H9 (cell line): Measurements from ENCODE around the gene ARHGEF6. TPM values are rescaled to one million over a fixed set of nuclear protein-coding genes. Genes with fewer than 3 reads are reported as not detected.

Experiments
- DNase-seq: peaks from one replicate; pipeline ENCODE4 v3.0.0-alpha.2; 2017
- H2AFZ ChIP-seq: one replicate; pipeline ENCODE4 v1.6.1; 2013; ENCODE audit warnings: mild to moderate bottlenecking, low read length, control low read depth, moderate library complexity
- H2AK5ac ChIP-seq: 2 replicates; pipeline ENCODE4 v1.6.1; 2013; ENCODE audit warnings: low read length, control low read depth, mixed read lengths; ENCODE audit not compliant: insufficient read length
- H2BK120ac ChIP-seq: one replicate; pipeline ENCODE4 v1.6.1; 2013; ENCODE audit warnings: low read depth, mild to moderate bottlenecking, low read length, control low read depth, inconsistent platforms; ENCODE audit not compliant: poor library complexity, severe bottlenecking
- H2BK12ac ChIP-seq: 2 replicates; pipeline ENCODE4 v1.6.1; 2013; ENCODE audit warnings: low read length, control low read depth, mixed read lengths, low read depth; ENCODE audit not compliant: insufficient read length
- H2BK15ac ChIP-seq: 2 replicates; pipeline ENCODE4 v1.6.1; 2013; ENCODE audit warnings: low read depth, low read length, control low read depth
- H2BK20ac ChIP-seq: one replicate; pipeline ENCODE4 v1.6.1; 2013; ENCODE audit warnings: low read depth, mild to moderate bottlenecking, low read length, control low read depth, inconsistent platforms; ENCODE audit not compliant: poor library complexity, severe bottlenecking
- H2BK5ac ChIP-seq: 2 replicates; pipeline ENCODE4 v1.6.1; 2013; ENCODE audit warnings: low read length, control low read depth, mixed read lengths; ENCODE audit not compliant: insufficient read length
- H3K14ac ChIP-seq: 2 replicates; pipeline ENCODE4 v1.6.1; 2013; ENCODE audit warnings: low read length, control low read depth; ENCODE audit not compliant: insufficient read depth
- H3K18ac ChIP-seq: 2 replicates; pipeline ENCODE4 v1.6.1; 2013; ENCODE audit warnings: low read depth, mild to moderate bottlenecking, mixed read lengths, low read length, control low read depth; ENCODE audit not compliant: insufficient read length
- H3K23ac ChIP-seq: 2 replicates; pipeline ENCODE4 v1.6.1; 2013; ENCODE audit warnings: low read length, control low read depth, mixed read lengths, low read depth; ENCODE audit not compliant: insufficient read length
- H3K23me2 ChIP-seq: 2 replicates; pipeline ENCODE4 v1.6.1; 2013; ENCODE audit warnings: low read depth, mild to moderate bottlenecking, mixed read lengths, low read length, control low read depth; ENCODE audit not compliant: insufficient read length, poor library complexity, severe bottlenecking
- H3K27ac ChIP-seq: 2 replicates; pipeline ENCODE4 v1.5.1; 2013; ENCODE audit warnings: low read length, control low read depth, mixed read lengths, low read depth; ENCODE audit not compliant: insufficient read length
- H3K27me3 ChIP-seq: 2 replicates; pipeline ENCODE4 v1.6.1; 2013; ENCODE audit warnings: low read length, control low read depth, inconsistent platforms; ENCODE audit not compliant: insufficient read depth
- H3K4ac ChIP-seq: 2 replicates; pipeline ENCODE4 v1.6.1; 2013; ENCODE audit warnings: low read depth, mild to moderate bottlenecking, control low read depth, inconsistent platforms, low read length, moderate library complexity
- H3K4me1 ChIP-seq: 2 replicates; pipeline ENCODE4 v1.6.1; 2013; ENCODE audit warnings: low read length, control low read depth, inconsistent platforms; ENCODE audit not compliant: insufficient read depth
- H3K4me2 ChIP-seq: 2 replicates; pipeline ENCODE4 v1.6.1; 2013; ENCODE audit warnings: low read length, control low read depth, mixed read lengths; ENCODE audit not compliant: insufficient read length, insufficient read depth
- H3K56ac ChIP-seq: 2 replicates; pipeline ENCODE4 v1.6.1; 2013; ENCODE audit warnings: low read depth, mild to moderate bottlenecking, mixed read lengths, low read length, control low read depth; ENCODE audit not compliant: insufficient read length
- H3K79me1 ChIP-seq: 2 replicates; pipeline ENCODE4 v1.6.1; 2013; ENCODE audit warnings: low read depth, mild to moderate bottlenecking, moderate library complexity, low read length, control low read depth, inconsistent platforms; ENCODE audit not compliant: insufficient read depth, poor library complexity, severe bottlenecking
- H3K79me2 ChIP-seq: 2 replicates; pipeline ENCODE4 v1.6.1; 2013; ENCODE audit warnings: low read length, control low read depth, inconsistent platforms; ENCODE audit not compliant: insufficient read depth
- H3K9ac ChIP-seq: 2 replicates; pipeline ENCODE4 v1.6.1; 2013; ENCODE audit warnings: low read length, control low read depth, mixed read lengths; ENCODE audit not compliant: insufficient read length; ENCODE audit errors: extremely low read depth
- H3K9me3 ChIP-seq: one replicate; pipeline ENCODE4 v1.6.1; 2013; ENCODE audit warnings: low read depth, low read length, inconsistent platforms; ENCODE audit not compliant: control insufficient read depth
- H3T11ph ChIP-seq: one replicate; pipeline ENCODE4 v1.6.1; 2013; ENCODE audit warnings: mild to moderate bottlenecking, low read length, control low read depth, inconsistent platforms
- H4K20me1 ChIP-seq: one replicate; pipeline ENCODE4 v1.6.1; 2013; ENCODE audit not compliant: control insufficient read depth, insufficient read length, insufficient read depth
- H4K5ac ChIP-seq: 2 replicates; pipeline ENCODE4 v1.6.1; 2013; ENCODE audit warnings: low read depth, mild to moderate bottlenecking, mixed read lengths, low read length, control low read depth; ENCODE audit not compliant: insufficient read length
- H4K8ac ChIP-seq: replicated peaks from 2 replicates; pipeline ENCODE4 v1.6.1; 2013; ENCODE audit warnings: low read length, control low read depth, mixed read lengths, low read depth; ENCODE audit not compliant: insufficient read length
- H4K91ac ChIP-seq: 2 replicates; pipeline ENCODE4 v1.6.1; 2013; ENCODE audit warnings: low read depth, mild to moderate bottlenecking, moderate library complexity, mixed read lengths, low read length, control low read depth; ENCODE audit not compliant: insufficient read length
- H3K27ac Mint-ChIP-seq, 3 experiments: 2 replicates in 2 of 3; 3 replicates in 1 of 3; pipeline ENCODE4 v1.8.0; 2020 to 2021; ENCODE audit warnings: mixed read lengths in 3 of 3, mild to moderate bottlenecking in 1 of 3, moderate library complexity in 1 of 3
- H3K27me3 Mint-ChIP-seq: 2 replicates; pipeline ENCODE4 v1.8.0; 2021; ENCODE audit warnings: low read depth, mild to moderate bottlenecking, moderate library complexity, mixed read lengths
- H3K36me3 Mint-ChIP-seq, 3 experiments: 2 replicates in 2 of 3; 3 replicates in 1 of 3; pipeline ENCODE4 v1.8.0; 2020 to 2021; ENCODE audit warnings: low read depth in 3 of 3, mixed read lengths in 3 of 3; ENCODE audit not compliant: insufficient read depth in 1 of 3
- H3K4me1 Mint-ChIP-seq, 2 experiments: 2 replicates each; pipeline ENCODE4 v1.8.0; 2020; ENCODE audit warnings: mixed read lengths in 2 of 2
- H3K4me3 Mint-ChIP-seq, 2 experiments: 2 replicates in 1 of 2; 3 replicates in 1 of 2; pipeline ENCODE4 v1.8.0; 2020 to 2021; ENCODE audit warnings: mild to moderate bottlenecking in 2 of 2, mixed read lengths in 2 of 2, moderate library complexity in 1 of 2
- H3K9me3 Mint-ChIP-seq, 2 experiments: 2 replicates in 1 of 2; 3 replicates in 1 of 2; pipeline ENCODE4 v1.8.0; 2020; ENCODE audit warnings: mild to moderate bottlenecking in 2 of 2, mixed read lengths in 2 of 2, moderate library complexity in 1 of 2
- CTCF ChIP-seq: fragments of 200-600 bp; sonication (generic); conservative IDR thresholded peaks from 3 replicates; pipeline ENCODE4 v1.8.0; 2021; ENCODE audit warnings: antibody characterized with exemption, mild to moderate bottlenecking
- WGBS: extraction: QIAGEN DNeasy Blood & Tissue Kit; methylation state at CpG from one replicate; pipeline ENCODE4 v1.1.7; 2013; ENCODE audit warnings: missing lambda C conversion rate, low lambda C conversion rate, mixed read lengths; ENCODE audit not compliant: insufficient read length; ENCODE audit errors: extremely low coverage; 5-methylcytosine and 5-hydroxymethylcytosine counted together
- total RNA-seq: library from RNA; stranded (reverse); gene quantifications from 2 replicates; pipeline ENCODE4 v1.2.1, GENCODE V29; 2021

The ARHGEF6 gene
- total RNA-seq, 1 experiment from 2014 or later = 3.6 TPM

GRCh38 chrX:136656361-136656964, 124.3 kb downstream of the ARHGEF6 start:
- DNase-seq = no peak
- Histone ChIP-seq H2BK12ac (no peak overlapping the region), H3K56ac (no peak overlapping the region), H3K4ac (no peak overlapping the region), H2AK5ac (no peak overlapping the region), H3K79me2 (no peaks in the 10 kb centered on the region), H3K23ac (no peak overlapping the region), H3K14ac (no peak overlapping the region), H4K91ac (no peak overlapping the region), H2AFZ (no peak overlapping the region), H3K27me3 (no peaks in the 10 kb centered on the region), H4K8ac (no peak overlapping the region), H3K23me2 (no peaks in the 10 kb centered on the region), H2BK20ac (no peak overlapping the region), H4K20me1 (no peaks in the 10 kb centered on the region), H3K9ac (no peak overlapping the region), H3K4me2 (no peak overlapping the region), H4K5ac (no peak overlapping the region), H2BK5ac (no peak overlapping the region), H3K18ac (no peak overlapping the region), H3T11ph (no peak overlapping the region), H3K4me1 (no peaks in the 10 kb centered on the region), H3K79me1 (no peaks in the 10 kb centered on the region), H3K27ac (no peak overlapping the region), H2BK15ac (no peak overlapping the region), H2BK120ac (no peak overlapping the region), H3K9me3 (peaks cover 69% of the 10 kb centered on the region)
- Mint-ChIP-seq H3K27me3 (peaks cover 2% of the 10 kb centered on the region; the same call in 1 of the 2 replicates), H3K9me3 (peaks cover 58 to 69% of the 10 kb centered on the region in 2 experiments), H3K4me3 (no peak overlapping the region), H3K27ac (no peak overlapping the region), H3K36me3 (peaks cover 0 to 2% (median 0%) of the 10 kb centered on the region in 3 experiments; a peak in 1 of 7 replicates), H3K4me1 (peaks cover 3 to 5% of the 10 kb centered on the region in 2 experiments; a peak in 3 of 4 replicates)
- WGBS = no CpG with 5 or more reads among the region's 5 CpGs
- TF ChIP-seq CTCF = no peak
